A673 (cell line): ENCODE results near the gene ARNT2. TPM values are rescaled to one million over a fixed set of nuclear protein-coding genes. Genes with fewer than 3 reads are reported as not detected.

Experiments
- BruUV-seq: library from RNA; stranded (reverse); fragments of 400-500 nt; replicated peaks from 2 replicates; lab custom pipeline; 2021; lab: Mats Ljungman, UMichigan
- CTCF ChIA-PET: fragments of 300-600 bp; sonication (Branson Sonifier 250); formaldehyde crosslinking; loops from one replicate; lab custom pipeline; 2022; ENCODE audit warnings: antibody characterized with exemption; lab: Charles Lee
- POLR2A ChIA-PET: fragments of 300-600 bp; sonication (Branson Sonifier 250); formaldehyde crosslinking; loops from one replicate; lab custom pipeline; 2022; ENCODE audit warnings: antibody characterized with exemption; ENCODE audit not compliant: low non-redundant PET; lab: Charles Lee
- DNase-seq: peaks from one replicate; pipeline ENCODE4 v3.0.0-alpha.2; 2015; ENCODE audit warnings: low spot score
- H3K27ac ChIP-seq: fragments of 200-600 bp; sonication (generic); 2 replicates; pipeline ENCODE4 v1.5.1; 2016; ENCODE audit warnings: mixed run types, low read depth, mild to moderate bottlenecking, mixed read lengths, antibody characterized with exemption, low read length; ENCODE audit not compliant: poor library complexity, severe bottlenecking
- H3K27me3 ChIP-seq: fragments of 200-600 bp; sonication (generic); replicated peaks from 2 replicates; pipeline ENCODE4 v1.6.1; 2017; ENCODE audit warnings: mixed run types, low read depth, mild to moderate bottlenecking, mixed read lengths, antibody characterized with exemption, low read length; ENCODE audit not compliant: insufficient read depth, poor library complexity
- H3K36me3 ChIP-seq: fragments of 200-600 bp; sonication (generic); 2 replicates; pipeline ENCODE4 v1.6.1; 2016; ENCODE audit warnings: mixed run types, mild to moderate bottlenecking, mixed read lengths, antibody characterized with exemption, low read length; ENCODE audit not compliant: insufficient read depth, poor library complexity, severe bottlenecking
- H3K4me1 ChIP-seq: fragments of 200-600 bp; sonication (generic); 2 replicates; pipeline ENCODE4 v1.6.1; 2017; ENCODE audit warnings: mixed run types, mild to moderate bottlenecking, mixed read lengths, antibody characterized with exemption, low read length; ENCODE audit not compliant: insufficient read depth, poor library complexity, severe bottlenecking
- H3K4me3 ChIP-seq: fragments of 200-600 bp; sonication (generic); 2 replicates; pipeline ENCODE4 v1.5.1; 2016; ENCODE audit warnings: low read depth, mixed run types, mild to moderate bottlenecking, mixed read lengths, low read length; ENCODE audit not compliant: poor library complexity, severe bottlenecking
- H3K9me3 ChIP-seq: fragments of 200-600 bp; sonication (generic); 2 replicates; pipeline ENCODE4 v1.6.1; 2016; ENCODE audit warnings: mixed run types, low read depth, mild to moderate bottlenecking, mixed read lengths, antibody characterized with exemption, low read length; ENCODE audit not compliant: poor library complexity, severe bottlenecking
- CTCF ChIP-seq: fragments of 300-800, 200-600 bp; sonication (generic); conservative IDR thresholded peaks from 2 replicates; pipeline ENCODE4 v1.5.1; 2017; ENCODE audit warnings: low read depth, mild to moderate bottlenecking, antibody characterized with exemption, low read length, moderate library complexity, mixed read lengths
- EZH2 ChIP-seq: fragments of 200-600 bp; sonication (generic); IDR thresholded peaks from 2 replicates; pipeline ENCODE4 v1.6.1; 2017; ENCODE audit warnings: borderline replicate concordance, low read depth, mild to moderate bottlenecking, mixed read lengths, antibody characterized with exemption, low read length; ENCODE audit not compliant: poor library complexity, severe bottlenecking
- intact Hi-C: fragments of 100-400 bp; cut with micrococcal nuclease; formaldehyde crosslinking; loops from one replicate; pipeline ENCODE4 v1.10.0; 2022; ENCODE audit not compliant: unreplicated experiment
- total RNA-seq: library from RNA; stranded (reverse); gene quantifications from 2 replicates; pipeline ENCODE4 v1.2.3, GENCODE V29; 2021

Gene ARNT2
- total RNA-seq, 1 experiment from 2014 or later: 2.1 TPM

GRCh38 chr15:80606511-80607071, 202.4 kb downstream of the ARNT2 start:
- ChIA-PET POLR2A (no interaction called here), CTCF (no interaction called here)
- TF ChIP-seq EZH2 (no peak), CTCF (no peak)
- Histone ChIP-seq H3K4me3 (no peak overlapping the region), H3K4me1 (peaks cover 20% of the 10 kb centered on the region), H3K36me3 (no peaks in the 10 kb centered on the region), H3K9me3 (no peaks in the 10 kb centered on the region), H3K27me3 (no peaks in the 10 kb centered on the region), H3K27ac (no peak overlapping the region)
- DNase-seq: no peak
- intact Hi-C loops: no loop called here
- BruUV-seq: no TSS peak

GRCh38 chr15:80607287-80607980, 203.3 kb downstream of the ARNT2 start:
- Histone ChIP-seq H3K36me3 (no peaks in the 10 kb centered on the region), H3K4me3 (no peak overlapping the region), H3K27me3 (no peaks in the 10 kb centered on the region), H3K27ac (no peak overlapping the region), H3K9me3 (no peaks in the 10 kb centered on the region), H3K4me1 (peaks cover 20% of the 10 kb centered on the region)
- TF ChIP-seq EZH2 (no peak), CTCF (no peak)
- ChIA-PET POLR2A (no interaction called here), CTCF (no interaction called here)
- no peak for DNase-seq
- no TSS peak for BruUV-seq
- intact Hi-C loops: no loop called here

- H3K27me3 ChIP-seq: no peaks in the 10 kb centered on the region
- intact Hi-C loops: no loop called here
- H3K36me3 ChIP-seq: no peaks in the 10 kb centered on the region
- POLR2A ChIA-PET: no interaction called here
- H3K4me1 ChIP-seq: peaks cover 20% of the 10 kb centered on the region
- no peaks in the 10 kb centered on the region for H3K9me3 ChIP-seq
- TF ChIP-seq CTCF: no peak
- no peak for TF ChIP-seq EZH2
- no TSS peak for BruUV-seq
- DNase-seq: no peak
- H3K27ac ChIP-seq: no peak overlapping the region
- H3K4me3 ChIP-seq: no peak overlapping the region
- CTCF ChIA-PET: interaction anchor here (0.8 kb wide), 1 partner anchor 168 kb away, joined by 3 read pairs; no protein-coding TSS in a partner anchor
These were observed 204.5 kb downstream of the ARNT2 start for GRCh38 chr15:80608688-80609087.
